Measurements from ENCODE around the gene RIMKLB.
"Not testable (repeated sequence)": the region's sequence is repeated elsewhere in the genome, so short reads cannot be mapped to it uniquely, and the experiment has no call there.

RIMKLB gene

DNA sequence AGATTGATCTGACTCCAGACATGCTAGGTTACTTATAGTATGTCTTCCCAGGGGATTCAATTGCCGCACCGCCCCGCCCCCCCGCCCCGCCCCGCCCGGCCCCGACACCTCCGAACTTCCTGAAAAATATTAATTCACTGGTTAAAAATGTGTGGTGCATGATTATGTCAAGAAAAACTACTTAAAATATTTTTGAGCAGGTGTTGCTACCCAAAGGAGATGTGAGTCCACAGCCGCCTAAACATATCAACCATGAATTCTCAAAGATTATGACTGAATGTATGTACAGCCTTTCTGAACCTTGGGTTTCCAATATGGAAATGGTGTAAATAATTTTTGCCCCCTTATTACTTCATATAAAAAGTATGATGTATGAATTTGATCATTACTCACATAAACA, 2.7 kb upstream of the RIMKLB start:
- DNase-seq: no peak

DNA sequence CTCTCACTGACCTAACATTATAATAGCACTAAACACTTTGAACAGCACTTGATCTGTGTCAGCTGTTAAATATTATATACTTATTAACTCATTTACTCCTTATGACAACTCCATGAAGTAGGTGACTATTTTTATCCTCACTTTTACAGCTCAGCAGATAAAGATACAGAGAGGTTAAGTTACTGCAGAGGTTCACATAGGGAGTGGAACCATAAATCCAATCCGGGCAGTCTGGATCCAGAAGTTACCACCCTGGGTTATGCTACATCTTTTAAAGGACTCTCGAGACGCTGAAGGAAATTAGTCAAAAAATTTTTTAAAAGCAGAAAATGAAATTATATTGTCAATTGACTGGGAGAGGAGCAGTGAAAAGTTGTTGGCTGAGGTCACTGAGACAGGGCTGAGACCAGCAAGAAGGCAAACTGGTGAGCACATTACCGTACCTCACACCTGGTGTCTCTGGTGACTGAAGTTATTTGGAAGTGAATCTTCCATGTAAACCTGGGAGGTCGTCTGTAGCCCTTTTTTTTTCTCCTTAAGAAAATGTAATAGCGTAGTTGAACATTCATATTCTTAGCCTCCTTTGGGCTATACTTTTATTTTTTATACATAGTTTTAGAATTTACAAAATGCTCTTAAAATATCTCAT, 1.2 kb upstream of the RIMKLB start:
- DNase-seq: no peak

DNA sequence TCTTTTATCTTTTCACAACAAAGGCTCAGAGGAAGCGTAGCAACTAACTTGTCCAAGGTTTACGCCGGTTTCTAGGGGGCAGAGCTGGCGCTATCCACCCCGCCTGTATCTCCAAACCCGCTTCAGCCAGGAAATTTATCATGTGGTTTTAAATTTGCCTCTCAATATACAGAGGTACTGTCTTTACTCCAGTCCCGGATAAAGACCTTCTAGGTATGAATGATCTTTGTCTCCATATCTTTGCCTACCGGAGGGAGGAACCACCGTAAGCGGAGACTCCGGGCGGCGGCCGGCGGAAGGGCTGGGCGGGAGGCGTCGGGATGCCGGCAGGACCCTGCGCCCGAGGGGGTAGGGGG, 693 bp upstream of the RIMKLB start:
- no peak for DNase-seq

DNA sequence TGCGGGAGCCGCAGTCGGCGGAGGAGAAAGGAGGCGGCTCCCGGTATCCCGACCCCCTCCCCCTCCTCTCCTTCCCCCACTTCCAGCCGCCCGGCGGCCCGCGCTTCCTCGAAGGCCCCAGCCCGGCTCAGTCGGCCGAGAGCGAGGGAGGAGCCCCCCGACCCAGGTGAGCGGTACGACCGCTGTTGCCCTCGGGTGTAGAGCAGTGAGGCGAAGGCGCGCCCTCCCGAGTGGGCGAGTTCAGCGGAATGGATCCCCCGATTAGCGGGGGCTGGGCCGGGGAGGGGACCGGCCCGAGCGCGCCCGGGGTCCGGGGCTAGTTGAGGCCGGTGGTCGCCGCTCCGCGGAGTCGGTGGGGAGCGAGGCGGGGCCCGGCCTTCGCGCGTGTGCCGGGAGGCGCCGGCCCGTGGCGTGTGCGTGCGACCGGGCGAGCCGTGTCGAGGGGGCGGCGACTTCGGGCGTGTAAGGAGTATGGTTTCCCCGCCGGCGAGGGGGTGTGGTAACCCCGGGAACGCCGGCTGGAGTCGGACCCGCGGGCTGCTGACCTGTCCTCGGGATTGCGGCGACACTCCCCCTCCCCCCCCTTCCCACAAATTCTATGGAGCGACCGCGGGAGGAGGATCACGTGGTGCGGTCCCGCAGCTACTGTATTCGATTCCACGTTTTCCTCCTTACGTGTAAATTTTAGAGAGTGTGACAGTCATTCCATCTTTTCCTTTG, 501 bp downstream of the RIMKLB start:
- DNase-seq: peak; percentile 49

DNA sequence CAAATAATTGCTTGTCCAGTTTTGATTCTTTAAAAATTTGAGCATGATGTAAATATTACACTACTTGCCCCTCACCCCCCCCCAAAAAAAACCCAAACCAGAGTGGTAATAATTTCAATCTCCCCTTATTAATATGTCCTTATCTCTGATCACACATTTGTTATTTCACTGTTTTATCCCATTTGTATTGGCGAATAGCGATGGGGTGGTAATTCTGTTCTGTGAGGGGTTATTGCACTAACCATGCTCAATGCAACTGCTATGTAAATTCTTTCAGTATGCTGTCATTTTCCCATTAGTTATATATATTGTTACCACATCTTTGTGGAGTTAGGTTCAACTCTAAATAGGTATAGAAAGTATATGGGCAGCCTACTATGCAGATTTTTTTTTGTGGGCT, 1.1 kb downstream of the RIMKLB start:
- DNase-seq: no peak

GRCh38 chr12:8699714-8700113, 1.9 kb downstream of the RIMKLB start:
- DNase-seq: no peak

- no peak for DNase-seq
Observed at GRCh38 chr12:8701046-8701660, 3.4 kb downstream of the RIMKLB start.

DNA sequence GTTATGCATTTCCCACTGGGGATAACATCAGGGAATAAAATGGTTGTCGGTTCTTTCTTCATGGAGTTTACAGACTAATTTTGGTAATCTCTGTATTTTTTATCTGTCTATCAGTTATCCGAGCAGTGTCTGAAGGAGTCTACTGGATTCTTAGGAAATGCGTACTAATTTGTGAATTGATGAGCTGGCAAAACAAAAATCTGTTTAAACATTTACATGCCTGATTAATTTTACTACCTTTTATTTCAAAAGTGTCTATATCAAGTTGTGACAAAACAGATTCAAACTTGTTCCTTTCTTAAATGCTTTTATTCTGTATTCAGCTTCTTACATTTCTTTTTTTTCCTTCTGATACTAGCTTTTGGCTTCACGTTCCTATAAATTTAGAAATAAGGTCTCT, 4.4 kb downstream of the RIMKLB start:
- no peak for DNase-seq

DNA sequence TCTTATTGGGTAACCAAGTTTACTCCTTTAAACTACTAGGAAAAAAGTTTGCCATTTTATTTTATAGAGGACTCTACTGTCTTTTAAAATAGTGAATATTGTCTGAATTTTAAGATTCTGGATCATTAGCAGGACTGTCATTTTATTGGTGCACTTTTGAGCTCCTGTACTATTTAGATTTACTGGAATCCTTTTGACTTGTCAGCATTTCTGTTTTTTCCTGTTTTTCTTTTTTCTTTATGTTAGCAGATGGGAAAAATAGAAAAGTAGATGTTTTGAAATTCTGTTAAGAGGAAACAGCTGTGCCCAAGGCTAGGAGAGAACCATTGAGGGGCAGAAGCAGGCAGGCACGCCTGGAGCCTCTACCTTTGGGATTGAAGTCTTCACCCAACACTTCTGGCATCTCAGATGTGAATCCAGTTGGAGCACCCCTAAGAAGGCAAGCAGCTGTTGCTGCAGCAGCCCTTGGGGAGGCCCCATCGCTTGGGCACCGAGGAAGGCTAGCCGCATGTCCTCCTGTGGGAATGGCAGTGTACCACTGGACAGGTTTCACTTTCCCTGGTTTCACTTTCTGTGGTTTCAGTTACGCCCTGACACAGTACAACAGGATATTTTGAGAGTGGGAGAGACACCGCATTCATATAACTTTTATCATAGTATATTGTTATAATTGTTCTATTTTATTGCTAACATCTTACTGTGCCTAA, 11.5 kb downstream of the RIMKLB start:
- no peak for DNase-seq

DNA sequence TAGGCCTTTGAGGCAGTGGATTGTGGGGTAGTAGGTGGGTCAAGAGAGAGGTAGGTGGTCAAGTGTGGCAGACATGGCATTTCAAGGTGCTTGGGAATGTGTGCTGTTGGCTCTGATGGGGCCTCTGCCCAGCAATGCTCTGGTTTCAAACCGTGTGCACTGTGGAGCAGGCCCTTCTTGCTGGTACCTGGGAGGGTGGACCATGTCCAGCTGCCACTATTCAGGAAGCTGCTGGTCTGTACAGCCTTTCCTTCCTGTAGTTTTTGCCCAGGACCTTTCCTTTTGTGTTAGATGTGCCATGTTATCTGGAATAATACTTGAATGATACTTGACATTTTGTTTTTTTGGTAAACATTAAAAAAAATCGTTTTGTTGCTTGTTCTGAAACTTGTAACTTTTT, 14.8 kb downstream of the RIMKLB start:
- DNase-seq: no peak

DNA sequence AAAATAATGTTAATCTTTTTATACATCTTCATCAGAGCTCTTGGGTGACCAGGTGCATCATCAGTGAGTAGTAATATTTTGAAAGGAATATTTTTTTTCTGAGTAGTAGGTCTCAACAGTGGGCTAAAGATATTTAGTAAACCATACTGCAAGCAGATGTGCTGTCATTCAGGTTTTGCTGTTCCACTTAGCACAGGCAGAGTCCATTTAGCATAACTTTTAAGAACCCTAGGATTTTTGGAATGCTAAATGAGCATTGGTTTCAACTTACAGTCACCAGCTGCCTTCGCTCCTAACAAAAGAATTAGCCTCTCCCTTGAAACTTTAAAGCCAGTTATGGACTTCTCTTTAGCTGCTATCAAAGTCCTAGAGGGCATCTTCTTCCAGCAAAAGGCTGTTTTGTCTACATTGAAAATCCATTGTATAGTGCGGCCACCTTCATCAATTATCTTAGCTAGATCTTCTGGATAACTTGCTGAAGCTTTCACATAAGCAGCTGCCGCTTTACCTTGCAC, 24.6 kb downstream of the RIMKLB start:
- DNase-seq: no peak

GRCh38 chr12:8734873-8735381, 37.1 kb downstream of the RIMKLB start:
- DNase-seq: no peak

DNA sequence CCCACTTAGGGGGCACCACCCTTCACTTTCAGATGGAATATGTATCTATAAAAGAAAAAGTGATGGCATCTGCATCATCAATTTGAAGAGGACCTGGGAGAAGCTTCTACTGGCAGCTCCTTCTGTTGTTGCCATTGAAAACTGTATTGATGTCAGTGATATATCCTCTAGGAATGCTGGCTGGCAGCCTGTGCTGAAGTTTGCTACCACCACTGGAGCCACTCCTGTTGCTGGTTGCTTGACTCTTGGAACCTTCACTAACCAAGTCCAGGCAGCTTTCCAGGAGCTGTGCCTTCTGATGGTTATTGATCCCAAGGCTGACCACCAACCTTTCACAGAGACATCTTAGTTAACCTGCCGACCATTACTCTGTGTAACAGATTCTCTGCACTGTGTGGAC, 44.7 kb downstream of the RIMKLB start:
- no peak for DNase-seq

DNA sequence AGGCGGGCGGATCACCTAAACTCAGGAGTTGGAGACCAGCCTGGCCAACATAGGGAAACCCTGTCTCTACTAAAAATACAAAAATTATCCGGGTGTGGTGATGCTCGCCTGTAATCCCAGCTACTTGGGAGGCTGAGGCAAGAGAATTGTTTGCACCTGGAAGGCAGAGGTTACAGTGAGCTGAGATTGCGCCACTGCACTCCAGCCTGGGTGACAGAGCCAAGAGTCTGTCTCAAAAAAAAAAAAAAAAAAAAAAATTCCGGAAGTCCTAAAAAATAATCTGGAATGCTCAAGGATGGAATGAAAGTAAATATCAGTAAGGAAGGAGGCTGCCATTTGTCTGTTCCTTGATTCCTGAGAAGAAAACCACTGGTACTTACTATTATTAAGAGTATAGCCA, 45.3 kb downstream of the RIMKLB start:
- not testable (repeated sequence) for DNase-seq

- not testable (repeated sequence) for DNase-seq
Observed at GRCh38 chr12:8745631-8746030, 47.8 kb downstream of the RIMKLB start.

DNA sequence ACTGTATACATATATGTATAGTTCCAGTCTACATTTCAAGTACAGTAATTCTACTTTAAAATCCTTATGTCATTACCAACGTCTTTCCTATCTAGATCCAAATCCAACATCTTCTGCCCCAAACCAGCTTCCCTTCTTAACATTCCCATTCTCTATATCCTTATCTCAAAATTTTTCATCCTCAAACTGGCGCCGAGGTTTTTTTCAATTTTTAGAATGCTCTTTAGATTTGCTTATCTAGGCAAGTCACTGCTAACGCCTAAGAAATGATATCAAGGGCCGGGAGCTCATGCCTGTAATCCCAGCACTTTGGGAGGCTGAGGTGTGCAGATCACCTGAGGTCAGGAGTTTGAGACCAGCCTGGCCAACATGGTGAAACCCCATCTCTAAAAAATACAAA, 48.3 kb downstream of the RIMKLB start:
- DNase-seq: no peak

DNA sequence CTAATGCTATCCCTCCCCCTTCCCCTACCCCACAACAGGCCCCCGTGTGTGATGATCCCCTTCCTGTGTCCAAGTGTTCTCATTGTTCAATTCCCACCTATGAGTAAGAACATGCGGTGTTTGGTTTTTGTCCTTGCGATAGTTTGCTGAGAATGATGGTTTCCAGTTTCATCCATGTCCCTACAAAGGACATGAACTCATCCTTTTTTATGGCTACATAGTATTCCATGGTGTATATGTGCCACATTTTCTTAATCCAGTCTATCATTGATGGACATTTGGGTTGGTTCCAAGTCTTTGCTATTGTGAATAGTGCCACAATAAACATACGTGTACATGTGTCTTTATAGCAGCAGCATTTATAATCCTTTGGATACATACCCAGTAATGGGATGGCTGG, 62.3 kb downstream of the RIMKLB start:
- DNase-seq: not testable (repeated sequence)

- DNase-seq: not testable (repeated sequence)
Observed at GRCh38 chr12:8762701-8763100, 64.9 kb downstream of the RIMKLB start.

DNA sequence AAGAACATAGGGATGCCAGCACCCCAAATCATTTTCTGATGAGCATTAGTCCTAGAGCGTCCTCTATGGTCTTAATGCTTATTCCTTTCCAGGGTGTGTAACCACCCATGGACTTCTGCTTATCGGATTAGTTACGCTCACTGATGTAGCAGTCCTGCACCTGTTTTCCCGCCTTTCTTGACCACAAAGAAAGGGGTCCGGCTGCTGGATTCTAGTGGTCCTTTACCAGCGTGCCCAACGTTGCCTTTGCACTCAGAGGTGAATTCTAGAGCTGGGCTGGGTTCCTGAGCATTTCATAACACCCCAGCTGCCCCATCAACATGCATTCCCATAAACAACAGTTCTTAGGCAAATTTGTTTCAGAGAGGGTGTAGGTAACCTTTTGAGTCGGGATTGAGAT, 68.3 kb downstream of the RIMKLB start:
- DNase-seq: not testable (repeated sequence)

- DNase-seq: no peak
Observed at GRCh38 chr12:8770499-8770898, 72.7 kb downstream of the RIMKLB start.

GRCh38 chr12:8771072-8771471, 73.3 kb downstream of the RIMKLB start:
- no peak for DNase-seq

GRCh38 chr12:8773461-8773860, 75.7 kb downstream of the RIMKLB start:
- no peak for DNase-seq

DNA sequence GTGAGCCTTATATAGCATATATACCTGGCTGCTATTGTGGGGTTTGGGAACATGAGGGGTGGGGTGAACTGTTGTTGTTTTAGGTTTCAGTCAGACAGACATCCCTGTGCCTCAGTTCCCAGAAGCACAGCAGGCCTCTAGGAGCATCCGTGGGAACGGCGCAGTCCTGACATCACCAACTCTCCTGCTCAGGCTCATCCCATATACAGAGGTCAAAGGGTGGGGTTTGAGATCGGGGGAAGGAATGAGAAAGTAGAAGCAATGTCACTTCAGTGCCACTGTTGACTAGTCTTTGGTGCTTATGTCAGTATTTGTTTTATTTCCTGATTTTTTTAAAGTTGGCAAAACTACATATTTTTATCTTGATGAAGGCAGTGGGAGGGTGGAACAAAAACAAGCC, 81.5 kb downstream of the RIMKLB start:
- no peak for DNase-seq

Measured in activated CD4-positive, alpha-beta T cell treated with anti-CD3 and anti-CD28 coated beads for 48 hours (primary cell).